Measurements from ENCODE around the gene AOPEP. TPM values are rescaled to one million over a fixed set of nuclear protein-coding genes. Genes with fewer than 3 reads are reported as not detected.

Gene AOPEP
- total and polyA plus RNA-seq, 2 of the 13 experiments (the other 11 are each of a cell fraction or from before 2014, with no cell fraction given), result 22.2 to 41.6 TPM

- TF ChIP-seq HBP1 (CRISPR knock-in tag; IDR thresholded peaks at IDR 0.05; ENCODE audit: low read depth) (no peak), HINFP (CRISPR knock-in tag; IDR thresholded peaks at IDR 0.05; ENCODE audit: low read depth) (no peak), ZBTB7B (CRISPR knock-in tag; IDR thresholded peaks at IDR 0.05) (peak; percentile 65), POLR2A (IDR thresholded peaks at IDR 0.05; ENCODE audit: insufficient read depth in 1 of 2, low read depth in 2 of 2, low read length in 2 of 2) (peak; percentile 30 to 40; a peak in 1 of 4 replicates), RBFOX2 (IDR thresholded peaks at IDR 0.05; ENCODE audit: low read depth, low read length) (no peak), TFE3 (CRISPR knock-in tag; IDR thresholded peaks at IDR 0.05) (no peak), NFYB (CRISPR knock-in tag; IDR thresholded peaks at IDR 0.05) (no peak), ZBTB49 (CRISPR knock-in tag; IDR thresholded peaks at IDR 0.05; ENCODE audit: borderline replicate concordance) (no peak), ZFP36L2 (CRISPR knock-in tag; IDR thresholded peaks at IDR 0.05) (no peak), PCBP1 (IDR thresholded peaks at IDR 0.05; ENCODE audit: borderline replicate concordance, low read depth, low read length) (no peak), HNF4A (CRISPR knock-in tag; IDR thresholded peaks at IDR 0.05) (peak; percentile 84), ZNF407 (CRISPR knock-in tag; IDR thresholded peaks at IDR 0.05; ENCODE audit: not compliant biosample characterization) (no peak)
Observed at GRCh38 chr9:94899464-94900221, 173.1 kb downstream of the AOPEP start (continued).
